ENCODE results near the gene SCAF1. TPM values are rescaled to one million over a fixed set of nuclear protein-coding genes. Genes with fewer than 3 reads are reported as not detected.

The SCAF1 gene
- total and polyA plus RNA-seq, 2 donors (not counting 1 experiment from before 2014, with no cell fraction given) = 17.1 to 68.3 TPM

DNA sequence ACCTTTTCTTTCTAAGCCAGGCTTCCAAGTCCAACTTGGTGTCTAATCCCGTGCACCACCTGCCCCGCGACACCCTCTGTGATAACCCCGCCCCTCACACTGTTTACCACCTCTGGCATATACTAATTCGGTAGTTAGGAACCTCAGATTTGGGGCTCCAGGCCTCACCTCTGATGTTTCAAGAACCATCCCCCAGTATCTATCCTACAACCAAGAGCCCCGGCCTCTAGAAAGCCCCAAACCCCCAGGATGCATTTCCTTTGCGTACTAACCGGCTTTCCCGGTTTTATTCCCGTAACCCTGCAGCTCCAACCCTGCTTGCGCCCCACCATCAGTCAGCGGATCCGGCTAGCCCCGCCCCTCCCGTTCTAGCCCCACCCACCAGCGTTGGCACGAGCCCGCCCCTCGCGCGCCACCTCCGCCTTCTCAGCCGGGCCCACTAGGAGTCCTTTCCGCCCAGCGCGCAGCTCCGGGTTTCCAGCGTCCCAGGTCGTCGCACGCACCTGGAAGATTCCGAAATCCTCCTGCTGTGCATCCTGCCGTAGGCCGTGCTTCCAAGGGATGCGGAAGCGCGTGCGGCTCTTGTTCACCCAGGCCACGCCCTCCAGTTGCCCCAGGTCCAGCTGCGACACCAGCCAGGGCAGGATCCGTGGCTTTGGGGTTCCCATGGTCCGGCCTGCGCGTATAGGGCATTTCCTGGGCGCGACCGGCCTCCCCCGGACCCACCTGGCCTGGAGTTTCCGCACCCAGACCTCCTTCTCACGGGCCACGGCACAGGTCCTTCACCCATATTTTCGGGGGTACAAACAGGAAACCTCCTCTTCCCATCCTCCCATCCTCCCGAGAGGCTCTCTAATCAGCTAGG, 22.4 kb downstream of the SCAF1 start:
- Histone ChIP-seq H3K36me3 (replicated peaks in 1 of 2; ENCODE audit: control extremely low read depth in 1 of 2, control insufficient read depth in 1 of 2, extremely low read depth in 1 of 2, insufficient read depth in 2 of 2, low read length in 1 of 2) (peaks cover 3 to 32% of the 10 kb centered on the region in 2 experiments), H3K9me3 (ENCODE audit: control extremely low read depth in 1 of 3, control insufficient read depth in 2 of 3, insufficient read depth in 1 of 3, low read length in 2 of 3) (no peaks in the 10 kb centered on the region), H3K27ac (ENCODE audit: low read length in 2 of 2) (peak overlapping the region; percentile 59 to 73), H3K4me1 (ENCODE audit: control insufficient read depth in 2 of 2, insufficient read depth in 2 of 2, low read length in 2 of 2) (peaks cover 16 to 30% of the 10 kb centered on the region in 2 donors), H3K79me2 (ENCODE audit: control insufficient read depth, insufficient read depth, low read length) (peaks cover 43% of the 10 kb centered on the region), H3K9ac (ENCODE audit: low read length) (peak overlapping the region; percentile 88), H2AFZ (ENCODE audit: insufficient read depth, low read depth, low read length, poor library complexity, severe bottlenecking) (peak overlapping the region; percentile 95), H3K27me3 (replicated peaks in 1 of 4; ENCODE audit: control extremely low read depth in 1 of 4, control insufficient read depth in 3 of 4, insufficient read depth in 4 of 4, low read length in 3 of 4) (no peaks in the 10 kb centered on the region), H3K4me2 (replicated peaks; ENCODE audit: low read depth, low read length, poor library complexity, severe bottlenecking) (peak overlapping the region; percentile 98), H4K20me1 (ENCODE audit: control insufficient read depth, insufficient read depth, low read length, poor library complexity, severe bottlenecking) (peaks cover 55% of the 10 kb centered on the region), H3K4me3 (ENCODE audit: control extremely low read depth in 1 of 5, extremely low read depth in 1 of 5, insufficient read depth in 1 of 5, low read depth in 2 of 5, low read length in 4 of 5) (peak overlapping the region; percentile 71 to 99 (median 94))
- DNase-seq (peak; percentile 88), ATAC-seq (ENCODE audit: low read depth) (peak; percentile 67)
- intact Hi-C loops (cut with micrococcal nuclease) = loop anchor here (1.0 kb wide), 3 partner anchors 12 to 74 kb away; partner anchors contain the start of gene RRAS
- Mint-ChIP-seq H3K4me3 (peak overlapping the region; percentile 95), H3K27ac (peak overlapping the region; percentile 94), H3K27me3 (no peaks in the 10 kb centered on the region), H3K4me1 (peaks cover 37% of the 10 kb centered on the region), H3K9me3 (ENCODE audit: insufficient read depth) (no peaks in the 10 kb centered on the region)
- WGBS (ENCODE audit: insufficient coverage) = under 1% methylated on average over 53 of the region's 53 CpGs
- POLR2A ChIA-PET = interaction anchor here (0.6 to 2.6 kb wide), 12 partner anchors 12 to 754 kb away, joined by 3 to 19 read pairs (median 5); partner anchors contain the start of genes PRMT1, PRR12, RRAS and SCAF1
- TF ChIP-seq, protein P1, sequence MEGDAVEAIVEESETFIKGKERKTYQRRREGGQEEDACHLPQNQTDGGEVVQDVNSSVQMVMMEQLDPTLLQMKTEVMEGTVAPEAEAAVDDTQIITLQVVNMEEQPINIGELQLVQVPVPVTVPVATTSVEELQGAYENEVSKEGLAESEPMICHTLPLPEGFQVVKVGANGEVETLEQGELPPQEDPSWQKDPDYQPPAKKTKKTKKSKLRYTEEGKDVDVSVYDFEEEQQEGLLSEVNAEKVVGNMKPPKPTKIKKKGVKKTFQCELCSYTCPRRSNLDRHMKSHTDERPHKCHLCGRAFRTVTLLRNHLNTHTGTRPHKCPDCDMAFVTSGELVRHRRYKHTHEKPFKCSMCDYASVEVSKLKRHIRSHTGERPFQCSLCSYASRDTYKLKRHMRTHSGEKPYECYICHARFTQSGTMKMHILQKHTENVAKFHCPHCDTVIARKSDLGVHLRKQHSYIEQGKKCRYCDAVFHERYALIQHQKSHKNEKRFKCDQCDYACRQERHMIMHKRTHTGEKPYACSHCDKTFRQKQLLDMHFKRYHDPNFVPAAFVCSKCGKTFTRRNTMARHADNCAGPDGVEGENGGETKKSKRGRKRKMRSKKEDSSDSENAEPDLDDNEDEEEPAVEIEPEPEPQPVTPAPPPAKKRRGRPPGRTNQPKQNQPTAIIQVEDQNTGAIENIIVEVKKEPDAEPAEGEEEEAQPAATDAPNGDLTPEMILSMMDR (IDR thresholded peaks at IDR 0.05) = peak; percentile 26
- no peak for TF ChIP-seq EZH2 (IDR thresholded peaks at IDR 0.05; ENCODE audit: borderline replicate concordance, insufficient read depth, low read depth, low read length, poor library complexity, severe bottlenecking)
- CTCF ChIA-PET = interaction anchor here (0.6 to 2.3 kb wide), 12 partner anchors 9 to 550 kb away, joined by 3 to 8 read pairs (median 4); partner anchors contain the start of genes LIN7B, RRAS and SCAF1
